ENCODE measurements around the gene CSKMT.
"Not testable (repeated sequence)": the region's sequence is repeated elsewhere in the genome, so short reads cannot be mapped to it uniquely, and the experiment has no call there.

Gene CSKMT, protein sequence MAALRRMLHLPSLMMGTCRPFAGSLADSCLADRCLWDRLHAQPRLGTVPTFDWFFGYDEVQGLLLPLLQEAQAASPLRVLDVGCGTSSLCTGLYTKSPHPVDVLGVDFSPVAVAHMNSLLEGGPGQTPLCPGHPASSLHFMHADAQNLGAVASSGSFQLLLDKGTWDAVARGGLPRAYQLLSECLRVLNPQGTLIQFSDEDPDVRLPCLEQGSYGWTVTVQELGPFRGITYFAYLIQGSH

DNA sequence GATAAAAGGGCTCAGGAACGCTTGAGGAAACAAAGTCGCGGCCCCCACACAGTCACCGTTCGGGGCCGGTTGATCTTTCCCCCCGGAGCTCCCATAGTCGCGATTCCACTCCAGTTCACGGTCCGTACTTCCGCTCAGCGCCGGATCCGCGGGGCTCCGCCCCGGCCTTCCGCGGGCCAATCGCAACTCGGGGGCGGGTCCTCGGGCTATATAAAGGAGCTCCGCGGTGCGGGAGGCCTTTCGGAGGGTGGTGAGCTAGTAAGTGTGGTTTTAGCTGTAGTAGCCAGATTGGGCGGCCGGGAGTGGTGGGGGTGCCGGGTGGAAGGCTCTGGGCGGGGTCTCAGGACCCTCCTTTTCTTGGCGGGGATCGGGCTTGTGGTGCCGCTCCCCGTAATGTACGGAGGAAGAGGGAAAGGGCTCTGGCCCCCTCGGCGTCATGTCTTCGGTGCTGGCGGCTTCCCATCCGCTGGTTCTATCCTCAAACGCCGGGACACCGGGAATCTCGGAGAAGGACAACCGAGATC is at the start of gene CSKMT, which contains the start of gene C11orf98:
Gene CSKMT (plus strand): TSS at position 238 of the 524 bp plus-strand sequence. CDS start 568 bp downstream, outside the sequence.
Gene C11orf98 (minus strand): TSS at position 136 of the 524 bp plus-strand sequence. CDS start 41 bp downstream, at position 95.
- in situ Hi-C loops (cut with HindIII; ENCODE audit: low pct_ligation_motif_present, low pct_unique_long_range_greater_than_20kb, low sequenced_read_pairs) = no loop called here
- peak; percentile 89 for DNase-seq

DNA sequence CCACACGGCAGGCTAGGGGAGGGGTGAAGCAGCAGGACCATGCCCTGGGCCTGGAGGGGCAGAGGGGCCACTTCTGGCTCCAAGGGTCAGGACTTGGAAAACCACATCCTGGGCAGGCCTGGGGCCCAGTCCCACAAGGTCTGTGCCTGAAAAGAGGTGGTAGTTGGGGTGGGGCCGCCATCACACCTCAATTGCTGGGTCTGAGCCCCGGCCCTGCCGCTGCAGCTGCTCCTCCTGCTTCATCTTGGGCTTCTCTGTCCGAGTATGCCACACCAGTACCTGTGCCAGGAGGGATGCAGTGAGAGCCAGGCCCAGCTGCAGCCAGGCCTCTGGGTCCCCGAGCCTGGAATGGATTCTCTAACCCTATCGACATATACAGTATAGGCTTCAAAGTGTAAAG is 49.6 kb upstream of the CSKMT start:
- DNase-seq = no peak
- in situ Hi-C loops (cut with HindIII; ENCODE audit: low pct_ligation_motif_present, low pct_unique_long_range_greater_than_20kb, low sequenced_read_pairs) = no loop called here

DNA sequence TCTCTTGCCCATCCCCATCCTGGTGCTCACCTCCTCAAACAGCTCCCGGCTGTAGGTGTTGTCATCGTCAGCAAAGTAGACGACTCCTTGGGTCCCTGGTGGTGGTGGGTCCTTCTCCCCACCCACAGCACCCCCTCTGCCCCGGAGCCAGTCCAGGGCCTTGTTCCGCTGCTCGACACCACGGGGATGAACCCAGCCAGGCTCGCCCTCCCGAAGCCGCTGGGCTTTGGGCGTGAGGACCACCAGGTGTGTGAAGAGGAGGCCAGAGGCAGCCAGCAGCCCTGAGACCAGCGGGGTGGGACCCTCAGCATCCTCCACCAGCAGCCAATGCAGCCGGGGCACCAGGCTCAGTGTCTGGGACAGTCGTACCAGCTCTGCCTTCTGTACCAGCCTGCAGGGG is 48.2 kb upstream of the CSKMT start:
- in situ Hi-C loops (cut with HindIII; ENCODE audit: low pct_ligation_motif_present, low pct_unique_long_range_greater_than_20kb, low sequenced_read_pairs) = not testable (repeated sequence)

DNA sequence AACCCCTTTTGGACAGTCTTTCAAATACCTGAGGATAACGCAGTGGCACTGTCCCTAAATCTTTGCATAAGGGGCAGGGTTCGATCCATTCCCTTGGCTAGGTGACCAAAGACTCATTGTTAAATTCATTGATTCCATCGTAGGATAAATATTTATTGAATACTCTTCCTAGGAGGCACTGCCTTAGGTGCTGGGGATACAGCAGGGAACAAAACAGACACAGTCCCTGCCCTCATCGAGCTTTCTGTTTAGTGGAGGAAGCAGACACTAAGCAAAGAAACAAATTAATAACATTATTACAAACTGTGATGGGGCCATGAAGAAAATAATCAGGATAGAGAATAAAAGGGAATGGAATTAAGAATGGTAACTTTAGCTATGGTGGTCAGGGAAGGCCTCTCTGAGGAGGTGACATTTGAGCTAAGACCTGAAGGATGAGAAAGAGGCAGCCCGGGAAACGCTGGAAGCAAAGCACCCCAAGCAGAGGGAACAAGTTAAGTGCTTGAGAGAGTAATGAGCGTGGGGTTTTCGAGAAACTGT is 44.0 kb upstream of the CSKMT start:
- DNase-seq = no peak
- in situ Hi-C loops (cut with HindIII; ENCODE audit: low pct_ligation_motif_present, low pct_unique_long_range_greater_than_20kb, low sequenced_read_pairs) = no loop called here

More for the DNA sequence above, 48.2 kb upstream of the CSKMT start:
- DNase-seq = not testable (repeated sequence)

DNA sequence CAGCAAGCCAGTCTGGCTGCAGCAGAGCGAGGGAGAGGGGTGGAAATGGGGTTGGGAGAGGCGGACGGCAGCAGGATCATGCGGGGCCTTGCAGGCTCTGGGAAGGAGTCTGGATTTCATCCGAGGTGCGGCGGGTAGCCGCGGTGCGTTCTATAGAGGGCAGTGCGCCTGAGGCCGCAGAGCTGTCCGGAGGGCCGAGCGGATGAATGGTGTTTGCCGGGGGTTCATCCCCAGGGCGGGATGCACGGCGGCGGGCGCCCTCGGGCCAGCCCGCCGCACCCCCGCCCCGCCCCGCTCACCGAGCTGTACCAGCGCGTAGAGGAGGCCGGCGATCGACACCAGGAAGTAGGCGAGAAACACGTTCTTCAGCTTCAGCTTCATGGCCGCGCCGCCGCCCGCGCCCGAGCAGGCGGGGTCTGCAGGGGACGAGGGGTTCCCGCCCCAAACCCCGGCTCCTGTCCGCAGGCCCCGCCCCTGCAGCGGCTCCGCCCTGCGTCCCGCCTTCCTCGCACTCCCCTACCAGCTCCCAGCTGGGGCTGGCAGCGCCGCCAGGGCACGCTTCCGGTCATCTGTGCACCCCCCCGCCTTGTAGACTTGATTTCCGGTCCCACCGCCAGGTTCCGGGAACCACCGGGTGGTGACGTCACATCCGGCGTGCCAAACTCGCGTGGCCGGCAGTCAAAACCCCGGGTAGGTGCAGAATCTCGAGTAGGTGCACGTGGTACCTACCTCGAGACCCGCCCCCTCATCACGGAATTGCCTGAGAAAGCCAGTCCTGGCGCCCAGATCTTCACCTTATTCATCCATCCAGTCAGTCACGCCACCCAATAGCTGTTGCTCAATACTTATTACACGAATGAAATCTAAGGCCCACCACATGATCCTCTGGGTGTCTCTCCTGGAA is 43.3 kb upstream of the CSKMT start, which contains the start of gene B3GAT3:
Gene B3GAT3 (minus strand): TSS at position 420 of the 904 bp plus-strand sequence. CDS start 39 bp downstream, at position 381.
- in situ Hi-C loops (cut with HindIII; ENCODE audit: low pct_ligation_motif_present, low pct_unique_long_range_greater_than_20kb, low sequenced_read_pairs) = no loop called here
- peak; percentile 97 for DNase-seq

DNA sequence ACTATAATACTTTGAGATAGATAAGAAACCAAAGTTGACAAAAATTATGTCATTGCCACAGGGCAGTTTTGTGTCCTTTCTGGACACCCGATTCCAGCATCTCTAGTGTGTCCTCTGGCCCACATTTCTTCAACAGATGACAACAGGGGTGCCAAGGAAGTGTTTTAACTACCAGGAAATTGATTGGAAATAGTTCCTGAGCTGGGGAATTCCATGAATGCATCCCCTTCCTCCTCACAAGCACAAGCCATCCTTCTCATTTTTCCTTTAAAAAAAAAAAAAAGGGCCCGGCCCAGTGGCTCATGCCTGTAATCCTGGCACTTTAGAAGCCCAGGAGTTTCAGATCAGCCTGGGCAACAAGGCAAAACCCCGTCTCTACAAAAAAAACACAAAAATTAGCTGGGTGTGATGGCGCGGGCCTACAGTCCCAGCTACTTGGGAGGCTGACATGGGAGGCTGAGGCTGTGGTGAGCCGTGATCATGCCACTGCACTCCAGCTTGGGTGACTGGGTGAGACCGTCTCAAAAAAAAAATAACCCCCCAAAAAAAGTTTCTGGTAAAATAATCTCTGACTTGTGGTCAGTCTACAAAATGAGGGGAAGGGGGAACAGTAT is 42.5 kb upstream of the CSKMT start:
- DNase-seq = no peak
- in situ Hi-C loops (cut with HindIII; ENCODE audit: low pct_ligation_motif_present, low pct_unique_long_range_greater_than_20kb, low sequenced_read_pairs) = no loop called here

DNA sequence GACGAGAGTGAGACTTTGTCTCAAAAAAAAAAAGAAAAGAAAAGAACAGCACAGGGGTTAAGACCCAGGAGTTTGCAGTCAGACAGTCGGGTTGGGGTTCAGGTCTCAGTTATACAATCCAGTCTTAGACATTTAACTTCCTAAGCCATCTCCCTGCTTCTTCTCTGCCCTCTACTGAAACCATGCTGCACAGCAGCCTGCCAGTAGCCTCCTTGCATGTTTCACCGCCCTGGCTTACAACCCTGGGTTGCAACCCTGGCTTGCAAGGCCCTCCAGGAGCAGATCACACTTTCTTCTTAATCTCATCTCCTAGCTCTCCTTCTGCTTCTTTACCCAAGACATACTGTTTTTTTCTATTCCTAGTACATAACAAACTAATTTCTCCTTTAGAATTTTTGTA is 37.4 kb upstream of the CSKMT start:
- in situ Hi-C loops (cut with HindIII; ENCODE audit: low pct_ligation_motif_present, low pct_unique_long_range_greater_than_20kb, low sequenced_read_pairs) = no loop called here
- no peak for DNase-seq

DNA sequence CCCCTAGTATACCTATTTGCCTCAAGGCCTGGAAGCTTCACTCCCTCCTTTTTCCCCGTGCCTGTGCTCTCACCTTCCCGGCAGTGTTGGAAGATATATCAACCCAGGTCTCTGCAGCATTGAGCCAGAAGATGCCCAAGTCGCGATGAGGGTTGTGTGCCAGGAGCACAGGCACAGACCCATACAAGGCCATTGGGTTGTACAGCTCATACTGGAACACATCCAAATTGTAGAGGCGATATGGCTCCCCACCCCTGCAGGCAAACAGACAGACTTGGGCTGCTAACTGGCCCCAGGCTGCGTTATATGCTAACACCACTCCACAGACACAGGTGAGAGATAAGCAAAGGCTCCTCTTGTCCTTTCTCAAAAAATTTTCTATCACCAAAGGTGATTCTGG is 32.6 kb upstream of the CSKMT start:
- DNase-seq = no peak
- in situ Hi-C loops (cut with HindIII; ENCODE audit: low pct_ligation_motif_present, low pct_unique_long_range_greater_than_20kb, low sequenced_read_pairs) = no loop called here

DNA sequence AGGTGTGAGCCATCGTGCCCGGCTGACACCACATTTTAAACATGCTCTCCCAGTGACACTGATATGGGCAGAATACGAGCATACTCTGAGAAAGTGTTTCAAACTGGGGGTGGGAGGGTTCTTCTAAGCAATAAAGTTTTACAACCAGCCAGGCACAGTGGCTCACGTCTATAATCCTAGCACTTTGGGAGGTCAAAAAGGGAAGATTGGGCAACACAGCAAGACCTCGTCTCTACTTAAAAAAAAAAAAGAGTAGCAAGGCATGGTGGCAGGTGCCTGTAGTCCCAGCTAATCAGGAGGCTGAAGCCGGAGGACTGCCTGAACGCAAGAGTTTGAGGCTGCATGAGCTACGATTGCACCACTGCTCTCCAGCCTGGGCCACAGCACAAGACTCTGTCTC is 20.9 kb upstream of the CSKMT start:
- in situ Hi-C loops (cut with HindIII; ENCODE audit: low pct_ligation_motif_present, low pct_unique_long_range_greater_than_20kb, low sequenced_read_pairs) = no loop called here
- no peak for DNase-seq

DNA sequence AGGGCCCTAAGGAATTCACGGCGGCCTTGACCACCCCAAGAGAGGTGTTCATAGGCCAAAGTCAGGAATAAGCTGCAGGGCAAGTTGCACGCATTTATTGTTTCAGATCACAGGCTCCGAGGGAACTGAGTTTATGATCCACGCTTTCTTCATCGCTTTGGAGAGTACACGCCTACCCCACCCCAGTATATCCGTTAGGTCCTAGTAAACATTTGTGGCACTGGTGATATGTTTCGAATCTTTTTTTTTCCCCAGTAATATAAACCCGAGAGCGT is 19.5 kb upstream of the CSKMT start:
- in situ Hi-C loops (cut with HindIII; ENCODE audit: low pct_ligation_motif_present, low pct_unique_long_range_greater_than_20kb, low sequenced_read_pairs) = no loop called here
- DNase-seq = no peak

DNA sequence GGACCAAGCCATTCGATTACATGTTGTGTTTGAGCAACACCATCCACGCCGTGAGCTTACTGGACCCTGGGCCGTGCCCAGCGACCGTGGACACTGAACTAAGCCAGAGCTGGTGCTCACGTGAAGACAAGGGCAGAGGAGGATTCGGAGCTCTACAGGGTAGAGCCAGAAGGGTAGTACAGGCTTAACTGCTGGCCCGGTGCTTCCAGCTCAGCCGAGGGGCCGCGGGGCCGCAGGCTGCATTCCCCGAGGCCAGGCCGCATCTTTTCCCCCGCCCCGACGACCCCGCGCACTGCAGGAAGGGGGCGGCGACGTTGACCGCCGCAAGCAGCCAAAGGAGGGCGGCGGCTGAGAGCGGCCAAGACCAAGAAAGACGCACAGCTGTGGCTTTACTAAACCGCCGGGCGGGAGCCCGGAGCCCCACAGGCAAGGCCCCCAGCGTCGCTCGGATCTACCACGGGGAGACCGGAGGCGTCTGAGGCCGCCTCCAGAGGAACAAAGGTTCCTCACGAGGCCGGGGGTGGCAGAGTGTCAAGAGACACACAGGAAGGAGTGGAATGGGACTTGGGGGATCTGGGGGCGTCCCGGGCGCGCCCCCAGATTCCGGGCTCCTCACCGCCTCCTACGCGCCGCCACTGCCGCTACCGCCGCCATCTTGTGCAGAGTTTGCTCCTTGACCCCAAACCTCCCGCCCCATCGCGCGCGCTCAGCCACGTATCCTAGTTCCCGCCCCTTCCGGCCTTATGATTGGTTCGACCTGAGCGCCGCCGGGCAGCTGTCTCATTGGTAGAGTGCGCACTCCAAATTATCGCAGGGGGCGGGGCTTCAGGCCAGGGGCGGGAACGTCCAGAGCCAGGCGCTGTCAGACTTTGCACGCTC is 18.9 kb upstream of the CSKMT start, which contains the start of gene GANAB:
Gene GANAB (minus strand): TSS at position 668 of the 879 bp plus-strand sequence. CDS start 14 bp downstream, at position 654.
- DNase-seq = peak; percentile 95
- in situ Hi-C loops (cut with HindIII; ENCODE audit: low pct_ligation_motif_present, low pct_unique_long_range_greater_than_20kb, low sequenced_read_pairs) = no loop called here

DNA sequence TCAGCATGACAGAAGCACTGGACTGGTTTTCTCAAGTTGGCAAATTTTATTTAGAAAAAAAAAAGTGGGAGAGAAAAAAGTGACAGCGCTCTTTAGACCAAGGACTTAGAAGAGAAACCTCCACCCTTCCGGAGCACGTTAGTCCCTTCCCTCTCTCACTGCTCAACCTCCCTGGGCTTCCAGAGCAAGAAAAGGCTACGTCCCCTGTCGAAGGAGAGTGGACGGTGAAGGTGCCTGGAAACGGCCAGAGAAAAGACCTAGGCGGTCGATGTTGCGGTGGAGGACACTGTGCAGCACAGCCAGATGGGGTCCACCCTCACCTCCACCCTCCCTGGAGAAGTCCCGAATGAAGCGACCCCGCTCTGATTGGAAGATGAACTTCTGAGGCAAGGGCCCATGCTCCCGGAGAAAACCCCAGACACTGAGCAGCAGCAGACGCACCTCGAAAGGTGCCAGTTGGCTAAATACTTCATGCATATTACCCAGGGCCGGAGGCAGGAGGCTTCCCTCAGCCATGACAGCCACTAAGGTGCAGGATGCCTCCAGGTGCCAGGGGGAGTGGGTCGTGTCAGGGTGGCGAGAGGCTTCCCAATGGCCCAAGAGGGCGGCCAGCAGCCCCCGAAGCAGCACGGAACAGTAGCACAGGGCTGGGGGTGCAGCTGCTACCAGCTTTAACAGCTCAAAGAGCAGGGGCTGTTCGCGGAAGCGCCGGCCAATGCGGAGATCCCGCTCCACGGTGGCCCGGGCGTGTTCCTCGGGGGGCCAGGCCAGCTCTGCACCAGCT is 18.1 kb upstream of the CSKMT start:
- in situ Hi-C loops (cut with HindIII; ENCODE audit: low pct_ligation_motif_present, low pct_unique_long_range_greater_than_20kb, low sequenced_read_pairs) = no loop called here
- DNase-seq = no peak

DNA sequence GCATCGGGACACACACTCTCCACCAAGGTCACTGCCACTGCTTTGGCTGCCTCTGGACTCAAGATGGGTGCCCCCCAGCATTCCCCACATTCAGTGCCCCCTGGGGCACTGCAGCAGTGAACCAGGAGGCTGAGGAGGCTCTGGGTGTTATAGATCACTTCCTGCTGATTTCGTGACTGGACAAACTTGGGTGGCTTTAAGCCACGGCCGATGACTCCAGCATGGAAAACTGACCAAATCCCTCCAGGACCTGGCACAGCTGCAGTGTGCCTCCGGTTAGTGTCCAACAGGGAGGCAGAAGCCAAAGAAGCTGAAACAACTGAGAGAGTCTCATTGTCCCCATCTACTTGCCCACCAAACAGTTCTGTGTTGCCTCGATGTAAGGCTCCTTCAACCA is 17.5 kb upstream of the CSKMT start:
- DNase-seq = no peak
- in situ Hi-C loops (cut with HindIII; ENCODE audit: low pct_ligation_motif_present, low pct_unique_long_range_greater_than_20kb, low sequenced_read_pairs) = no loop called here

DNA sequence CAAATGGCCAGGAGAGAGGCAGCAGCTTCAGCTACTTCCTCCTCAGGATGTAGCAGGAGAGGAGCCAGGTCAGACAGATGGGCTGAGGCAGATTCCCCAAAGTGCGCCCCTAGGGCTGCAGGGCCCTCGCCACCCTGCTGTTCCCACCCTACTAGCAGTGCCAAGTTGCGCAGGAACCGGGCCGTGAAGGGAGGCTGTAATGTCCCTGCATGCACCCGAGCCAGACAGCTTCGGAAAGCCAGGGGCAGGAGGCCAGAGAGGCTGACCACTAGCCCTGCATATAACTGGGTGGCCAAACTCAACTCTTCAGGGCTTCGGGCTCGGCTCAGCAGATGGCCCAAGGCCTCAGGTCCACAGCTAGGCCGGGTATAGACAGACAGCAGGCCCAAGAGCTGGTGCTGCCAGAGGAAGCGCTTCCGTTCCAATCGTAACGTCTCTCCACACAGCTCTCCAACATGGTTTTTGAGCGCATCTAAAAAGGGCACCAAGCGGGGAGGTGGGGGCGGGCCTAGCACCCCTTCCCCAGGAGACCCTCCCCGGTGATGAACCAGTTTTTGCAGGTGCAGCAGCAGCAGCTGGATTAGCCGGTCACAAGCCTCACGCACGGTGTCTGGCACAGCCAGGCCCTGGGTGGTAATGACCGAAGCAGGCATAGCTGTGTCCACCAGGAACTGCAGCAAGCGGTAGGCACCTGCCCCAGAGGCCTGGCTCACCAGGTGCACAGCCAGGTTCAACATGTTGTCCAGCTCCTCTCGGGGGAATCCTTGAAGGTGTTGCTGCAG is 16.7 kb upstream of the CSKMT start:
- DNase-seq = no peak
- in situ Hi-C loops (cut with HindIII; ENCODE audit: low pct_ligation_motif_present, low pct_unique_long_range_greater_than_20kb, low sequenced_read_pairs) = no loop called here

DNA sequence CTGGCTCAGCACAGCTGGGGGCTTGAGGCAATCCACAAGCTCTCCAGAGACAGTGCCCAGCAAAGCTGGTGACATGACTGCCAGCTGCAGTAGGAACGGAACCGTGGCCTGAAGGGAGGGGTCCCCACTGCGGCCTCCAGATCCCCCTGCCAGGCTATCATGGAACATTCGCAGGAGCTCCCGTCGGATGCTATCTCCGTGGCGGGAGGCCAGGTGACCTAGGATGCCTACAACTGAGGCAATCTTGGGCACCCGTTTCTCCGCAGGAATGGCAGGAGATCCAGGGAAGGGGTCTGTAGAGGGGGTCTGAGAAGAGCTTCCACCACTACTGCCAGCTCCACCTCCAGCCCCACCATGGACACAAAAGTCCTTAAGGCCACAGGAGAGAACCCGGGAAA is 16.1 kb upstream of the CSKMT start:
- in situ Hi-C loops (cut with HindIII; ENCODE audit: low pct_ligation_motif_present, low pct_unique_long_range_greater_than_20kb, low sequenced_read_pairs) = no loop called here
- DNase-seq = no peak

DNA sequence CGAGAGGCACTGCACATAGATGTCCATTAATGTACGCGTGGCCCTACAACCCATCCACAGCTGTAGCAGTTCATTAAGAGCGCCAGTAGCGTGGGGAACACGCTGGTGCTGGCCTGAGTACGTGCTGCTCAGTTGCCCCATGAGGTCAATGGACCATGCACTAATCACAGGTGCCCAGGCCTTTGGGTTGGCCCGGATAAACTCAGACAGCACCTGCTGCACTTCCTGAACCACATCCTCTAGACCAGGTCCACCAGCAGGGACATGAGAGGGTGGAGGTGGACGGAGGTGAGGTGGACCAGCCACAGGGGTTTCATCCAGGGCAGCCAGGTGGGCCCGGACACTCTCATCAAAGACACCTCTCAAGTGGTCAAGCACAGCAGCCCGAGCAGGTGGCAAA is 15.6 kb upstream of the CSKMT start:
- no peak for DNase-seq

DNA sequence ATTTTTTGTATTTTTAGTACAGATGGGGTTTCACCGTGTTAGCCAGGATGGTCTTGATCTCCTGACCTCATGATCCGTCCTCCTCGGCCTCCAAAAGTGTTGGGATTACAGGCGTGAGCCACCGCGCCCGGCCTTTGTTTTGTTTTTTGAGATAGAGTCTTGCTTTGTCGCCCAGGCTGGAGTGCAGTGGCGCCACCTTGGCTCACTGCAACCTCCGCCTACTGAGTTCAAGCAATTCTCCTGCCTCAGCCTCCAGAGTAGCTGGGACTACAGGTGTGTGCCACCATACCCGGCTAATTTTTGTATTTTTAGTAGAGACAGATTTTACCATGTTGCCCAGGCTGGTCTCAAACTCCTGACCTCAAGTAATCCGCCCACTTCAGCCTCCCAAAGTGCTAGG is 14.8 kb upstream of the CSKMT start:
- in situ Hi-C loops (cut with HindIII; ENCODE audit: low pct_ligation_motif_present, low pct_unique_long_range_greater_than_20kb, low sequenced_read_pairs); DNase-seq: not testable (repeated sequence)

More for the DNA sequence above, 15.6 kb upstream of the CSKMT start:
- in situ Hi-C loops (cut with HindIII; ENCODE audit: low pct_ligation_motif_present, low pct_unique_long_range_greater_than_20kb, low sequenced_read_pairs) = no loop called here

All from ACHN (cell line).